Glomerular visceral epithelial cell (primary cell): Measurements from ENCODE around the gene ITGB6.
A peak's percentile ranks its signal among the peaks of the same experiment; 100 is the strongest.

Experiments
- DNase-seq: peaks from one replicate; pipeline ENCODE4 v3.0.0-alpha.2; 2016; ENCODE audit errors: extremely low spot score

The ITGB6 gene

DNA sequence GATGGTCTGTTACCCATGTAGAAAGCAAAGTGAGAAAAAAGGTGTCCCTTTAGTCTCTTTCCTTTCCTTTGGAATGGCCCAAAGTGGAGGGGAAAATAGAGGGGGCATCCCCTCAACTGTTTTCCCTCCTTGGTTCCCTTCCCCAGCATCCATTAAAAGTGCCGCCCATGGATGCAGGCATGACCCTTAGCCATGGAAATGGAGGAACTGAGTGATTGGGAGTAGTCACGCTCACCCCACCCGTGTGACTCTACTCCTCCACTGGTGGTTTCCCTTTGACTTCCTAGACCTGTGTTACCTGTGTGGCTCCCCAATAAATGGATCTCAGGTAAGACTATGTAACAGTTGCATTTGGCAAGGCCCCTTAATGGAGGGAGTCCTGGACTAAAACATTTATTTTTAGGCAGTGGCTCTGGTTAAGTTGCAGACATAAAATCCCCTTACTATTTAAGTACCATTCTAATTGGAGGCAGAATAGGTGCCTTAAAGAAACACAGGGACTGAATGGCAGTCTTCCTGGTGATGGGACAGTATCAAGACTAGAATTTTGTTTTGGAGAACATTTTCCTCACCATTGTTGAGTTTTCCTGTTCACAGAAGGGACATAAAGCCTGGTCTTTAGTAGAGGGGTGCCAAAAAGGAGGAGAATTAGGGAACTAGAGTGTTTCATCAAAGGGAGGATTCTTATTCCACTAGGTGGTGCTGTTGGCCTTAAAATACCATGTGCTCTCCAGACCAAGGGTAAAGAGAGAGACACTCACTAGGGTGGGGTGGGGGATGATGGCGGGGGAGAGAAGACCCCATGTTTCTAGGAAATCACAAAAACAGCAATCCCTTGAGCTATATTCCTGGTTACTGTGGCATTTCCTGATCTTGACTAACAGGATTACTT lies 112.0 kb downstream of the ITGB6 start:
- DNase-seq, result peak; percentile 34

GRCh38 chr2:160085662-160086061 lies 114.4 kb downstream of the ITGB6 start:
- no peak for DNase-seq

DNA sequence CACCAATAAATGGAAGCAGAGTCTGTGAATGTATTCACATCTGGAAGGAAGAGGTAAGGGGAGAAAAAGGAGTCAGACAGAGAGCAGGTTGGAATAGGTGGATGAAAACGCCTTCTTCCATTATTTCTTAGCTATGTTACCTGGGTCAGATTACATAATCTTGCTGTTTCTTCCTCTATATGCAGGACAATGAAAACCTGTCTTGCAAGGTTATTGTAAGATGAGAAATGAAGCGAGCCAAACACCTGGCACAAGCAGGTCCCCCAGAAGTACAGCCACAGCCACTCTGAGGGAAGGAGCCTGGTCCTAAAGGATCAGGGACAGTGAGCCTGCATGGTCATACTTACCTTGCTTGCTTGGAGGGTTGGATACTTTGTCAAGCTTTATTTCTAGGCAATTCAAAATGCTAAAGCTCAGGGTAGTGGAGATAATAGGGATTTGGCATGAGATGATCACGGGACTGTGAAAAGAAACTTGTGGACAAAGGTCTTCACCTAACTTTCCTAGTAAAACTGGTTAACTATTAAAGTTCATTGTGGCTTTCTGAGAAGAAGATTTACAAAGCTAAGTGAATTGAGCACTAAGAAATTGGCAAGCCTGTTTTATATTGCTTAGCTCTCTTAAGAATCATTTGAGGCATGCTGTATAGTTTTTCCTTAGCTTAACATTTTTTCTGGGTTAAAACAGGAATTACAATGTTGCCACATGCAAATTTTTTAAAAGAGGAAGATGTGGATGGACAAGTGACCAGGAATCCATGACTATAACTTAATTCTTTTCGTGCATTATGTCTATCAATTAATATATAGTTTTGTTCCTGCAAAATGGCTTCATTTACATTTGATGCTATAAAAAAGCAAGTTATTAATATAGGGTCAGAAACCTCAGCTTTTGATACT lies 121.9 kb downstream of the ITGB6 start:
- DNase-seq, result no peak

DNA sequence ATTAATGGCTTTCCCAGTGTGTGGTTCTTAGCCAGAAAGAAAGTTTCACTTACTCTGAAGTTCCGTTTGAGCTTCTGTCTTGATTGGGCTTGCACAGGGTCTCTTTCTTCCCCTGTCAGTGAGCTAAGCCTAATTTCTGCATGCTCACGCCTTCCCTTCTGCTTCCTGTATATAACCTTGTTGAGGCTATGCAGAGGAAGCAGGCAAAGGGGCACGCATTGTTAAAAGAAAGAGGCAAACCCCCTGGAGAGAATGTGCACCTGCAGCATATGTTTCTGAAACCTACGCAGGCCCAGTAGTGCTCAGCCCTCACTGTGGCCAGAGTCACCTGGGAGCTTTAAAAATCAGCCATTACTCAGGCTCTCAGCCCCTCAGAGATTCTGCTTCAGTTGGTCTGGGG lies 123.2 kb downstream of the ITGB6 start:
- DNase-seq, result no peak

DNA sequence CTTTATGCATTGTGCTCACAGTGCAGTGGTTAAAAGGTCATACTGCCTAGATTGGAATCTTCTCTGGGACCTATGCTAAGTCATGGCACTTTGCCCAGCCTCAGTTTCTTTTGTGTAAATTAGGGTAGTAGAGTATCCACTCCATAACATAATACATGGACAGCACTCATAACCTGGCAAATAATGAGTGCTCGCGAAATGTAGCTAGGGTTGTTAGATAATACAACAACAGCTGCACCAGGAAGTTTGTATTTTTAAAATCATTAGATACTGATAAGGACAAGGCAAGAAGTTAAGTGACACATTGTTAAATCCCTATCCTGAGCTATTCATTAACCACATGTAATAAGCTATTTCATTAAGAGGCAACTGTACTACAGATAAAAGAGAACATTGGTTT lies 123.8 kb downstream of the ITGB6 start:
- DNase-seq, result no peak

- DNase-seq, result peak; percentile 67
These were observed 124.9 kb downstream of the ITGB6 start for GRCh38 chr2:160075171-160075570.

DNA sequence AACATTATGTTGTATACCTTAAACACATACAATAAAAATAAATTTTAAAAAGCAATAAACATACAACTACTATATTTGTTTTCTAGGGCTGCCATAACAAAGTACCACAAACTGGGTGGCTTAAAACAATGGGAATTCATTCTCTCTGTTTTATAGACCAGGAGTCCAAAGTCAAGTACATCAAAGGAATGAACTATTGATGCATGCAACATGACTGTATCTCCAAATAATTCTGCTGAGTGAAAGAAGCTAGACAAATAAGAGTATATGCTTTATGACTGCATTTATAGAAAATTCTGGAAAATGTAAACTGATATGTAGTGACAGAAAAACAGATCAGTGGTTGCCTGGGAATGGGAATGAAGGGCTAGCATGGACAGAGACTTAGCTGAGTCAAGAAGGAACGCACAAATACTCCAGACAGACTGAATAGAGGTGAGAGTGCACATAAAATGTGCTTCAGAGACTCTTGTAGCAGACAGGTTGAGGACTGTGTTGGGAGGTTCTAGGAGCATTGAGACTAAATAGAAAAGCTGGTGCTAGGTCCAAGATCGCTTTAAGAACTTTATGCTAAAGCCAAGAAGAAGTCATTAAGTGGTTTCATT lies 126.7 kb downstream of the ITGB6 start:
- no peak for DNase-seq

DNA sequence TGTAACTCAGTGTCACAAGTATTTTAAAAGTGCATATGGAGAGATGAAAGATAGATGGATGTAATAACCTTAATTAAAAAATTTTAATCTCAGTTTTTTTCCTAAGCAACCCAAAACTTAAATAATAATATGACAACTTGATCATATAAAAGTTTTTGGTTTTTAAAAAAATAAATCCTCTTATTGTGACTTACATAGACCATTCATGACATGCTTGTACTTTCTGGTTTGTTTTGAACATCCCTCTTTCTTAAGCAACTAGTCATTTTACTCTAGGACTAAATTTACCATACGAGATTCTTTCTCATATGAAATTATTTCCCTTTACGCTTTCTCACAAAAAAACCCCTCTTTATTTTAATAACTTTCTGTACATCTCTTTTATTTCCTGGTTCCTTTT lies 131.2 kb downstream of the ITGB6 start:
- no peak for DNase-seq

DNA sequence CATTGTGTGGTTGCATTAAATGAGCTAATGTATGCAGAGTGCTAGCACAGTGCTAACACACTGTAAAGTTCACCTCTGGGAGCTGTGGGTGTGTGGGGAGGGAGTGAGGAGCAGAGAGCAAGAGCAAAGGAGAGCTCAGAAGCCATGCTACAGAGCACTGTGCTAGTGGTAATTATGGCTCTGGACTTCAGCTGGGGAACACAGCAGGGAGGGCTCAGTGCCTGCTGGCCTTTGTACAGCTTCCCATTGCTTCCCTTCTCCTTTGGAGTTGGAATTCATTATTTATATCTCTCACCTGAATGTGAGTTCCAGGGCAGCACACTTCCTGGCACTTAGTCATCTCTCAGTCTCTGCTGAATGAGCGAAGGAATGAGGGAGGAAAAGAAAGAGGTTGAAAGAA lies 135.2 kb downstream of the ITGB6 start:
- no peak for DNase-seq

GRCh38 chr2:160063879-160064612 lies 136.0 kb downstream of the ITGB6 start:
- DNase-seq, result no peak

GRCh38 chr2:160063271-160063670 lies 136.8 kb downstream of the ITGB6 start:
- no peak for DNase-seq

GRCh38 chr2:160062292-160063005 lies 137.6 kb downstream of the ITGB6 start, which contains the start of gene PLA2R1:
PLA2R1 (minus strand) TSS chr2:160062615; CDS start chr2:160062403, 212 bp downstream.
- peak; percentile 64 for DNase-seq

- DNase-seq, result no peak
These were observed 138.2 kb downstream of the ITGB6 start for GRCh38 chr2:160061944-160062291.

GRCh38 chr2:160061533-160061932 lies 138.5 kb downstream of the ITGB6 start:
- no peak for DNase-seq

DNA sequence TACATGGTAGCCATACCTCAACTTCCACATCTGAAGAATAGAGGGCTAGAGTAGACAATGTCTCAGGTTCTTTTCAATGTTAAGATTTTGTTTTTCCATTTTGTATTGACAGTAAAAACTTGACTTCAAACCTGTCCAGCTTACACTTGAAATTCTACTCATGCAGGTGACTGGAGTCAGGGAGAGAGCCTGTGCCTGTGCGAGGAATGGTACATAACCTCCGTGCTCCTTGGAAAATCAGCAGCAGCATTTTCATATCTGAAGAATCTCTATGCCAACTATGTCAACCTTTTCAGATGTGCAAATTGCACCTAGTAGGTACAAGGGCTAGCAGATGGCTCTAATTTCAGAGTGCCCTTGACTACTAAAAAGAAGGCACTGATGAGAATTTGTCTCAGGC lies 139.8 kb downstream of the ITGB6 start:
- DNase-seq, result no peak

DNA sequence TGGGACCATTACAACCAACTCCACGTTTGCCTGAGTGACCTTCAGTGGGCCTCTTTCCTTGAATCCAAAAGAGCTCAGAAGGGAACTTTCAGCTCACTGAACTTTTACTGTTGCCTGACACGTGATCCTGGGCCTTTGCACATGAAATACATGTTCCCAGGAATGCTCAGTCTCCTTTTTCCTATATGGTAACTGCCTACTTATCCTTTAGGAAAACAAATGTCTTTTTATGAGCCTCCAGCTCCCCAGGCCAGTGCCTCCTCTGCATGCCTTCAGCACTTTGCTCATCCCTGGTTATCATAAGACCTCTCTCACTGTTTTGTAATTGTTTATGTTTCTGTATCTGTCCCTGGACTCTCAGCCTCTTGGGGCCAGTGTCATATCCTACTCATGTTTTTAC lies 142.7 kb downstream of the ITGB6 start:
- DNase-seq, result no peak

DNA sequence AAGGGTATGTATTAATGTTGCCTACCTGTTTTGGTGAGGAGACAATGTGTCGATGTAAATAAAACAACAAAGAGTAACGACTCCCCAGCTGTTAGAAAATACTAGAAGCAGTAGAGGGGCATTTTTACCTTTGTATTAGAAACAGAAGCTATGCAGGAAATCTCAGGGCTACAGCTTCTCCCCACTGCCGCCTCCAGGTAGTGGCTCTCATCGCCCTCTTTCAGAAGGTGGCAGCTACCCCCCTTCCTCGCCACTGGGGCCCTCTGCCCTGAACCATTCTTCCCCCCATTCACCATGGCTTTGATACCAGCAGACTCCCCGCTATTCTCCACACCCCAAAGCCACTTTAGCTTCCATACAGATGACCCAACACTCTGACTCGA lies 144.4 kb downstream of the ITGB6 start:
- no peak for DNase-seq

DNA sequence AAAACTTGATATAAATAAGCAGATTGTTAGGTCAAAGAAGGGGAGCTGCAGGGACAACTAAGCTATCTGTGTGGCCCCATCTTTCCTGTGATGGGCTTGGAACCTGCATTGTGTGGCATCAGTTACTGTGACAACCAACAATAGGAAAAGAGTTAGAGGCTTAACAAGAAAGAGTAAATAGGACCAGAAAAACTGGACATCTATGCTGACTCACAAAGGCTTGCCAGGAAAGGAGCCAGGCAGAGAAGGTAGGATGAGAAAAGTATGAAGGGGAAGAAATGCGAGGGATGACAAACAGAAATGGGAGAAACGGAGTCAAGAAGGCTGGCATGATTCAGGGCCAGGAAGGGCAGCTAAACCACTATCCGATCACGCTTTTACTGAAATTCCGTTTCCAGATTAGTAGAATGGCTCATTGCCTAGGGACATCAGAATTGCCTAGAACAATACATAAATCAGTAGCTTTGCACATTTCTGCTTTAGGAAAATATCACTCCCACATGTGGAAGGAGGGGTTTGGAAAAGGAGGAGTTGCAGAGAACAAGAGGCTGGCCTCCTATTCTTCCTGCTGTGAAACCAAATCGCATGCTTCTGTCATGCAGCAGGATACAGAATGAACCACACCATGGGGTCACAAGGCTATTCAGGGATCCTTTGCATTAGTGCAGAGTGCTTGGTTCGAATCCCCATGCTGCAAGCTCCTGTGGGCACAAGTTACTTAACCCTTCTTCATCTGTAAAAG lies 144.9 kb downstream of the ITGB6 start:
- DNase-seq, result no peak

DNA sequence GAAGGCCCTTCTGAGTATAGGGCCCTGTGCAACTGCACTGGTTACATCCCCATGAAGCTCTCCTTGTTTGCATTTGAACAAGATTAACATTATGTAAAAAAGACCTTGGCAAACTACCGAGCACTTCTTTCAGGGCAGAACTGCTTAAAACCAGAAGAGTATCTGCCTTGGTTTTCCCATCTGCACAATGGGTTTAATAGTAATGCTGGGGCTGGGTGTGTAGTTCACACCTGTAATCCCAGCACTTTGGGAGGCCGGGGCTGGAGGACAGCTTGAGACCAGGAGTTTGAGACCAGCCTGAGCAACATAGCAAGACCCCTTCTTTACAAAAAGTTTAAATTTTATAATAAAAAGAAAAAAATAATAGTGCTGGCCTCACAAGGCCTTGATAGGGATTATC lies 146.1 kb downstream of the ITGB6 start:
- DNase-seq, result no peak

DNA sequence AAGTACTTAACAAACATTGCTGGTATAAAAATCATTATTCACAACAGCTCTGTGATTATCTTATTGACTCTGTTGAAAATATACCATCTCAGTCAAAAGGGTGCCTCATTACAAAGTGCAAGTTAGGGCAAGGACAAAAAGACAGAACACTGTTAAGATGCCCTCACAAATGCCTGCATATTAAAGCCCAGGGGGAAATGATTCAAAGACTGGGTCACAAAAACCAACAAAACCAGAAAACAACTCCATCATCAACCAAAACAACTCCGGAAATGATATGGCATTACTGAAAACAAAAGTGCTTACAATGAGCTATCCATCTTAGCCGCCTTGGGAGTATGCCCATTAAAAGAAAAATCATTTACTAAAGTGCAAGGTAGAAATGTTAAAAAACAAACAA lies 147.5 kb downstream of the ITGB6 start:
- no peak for DNase-seq
